HTR-8/SVneo (cell line): ENCODE data around the gene FA2H.

Source experiments
- DNase-seq: peaks from one replicate; pipeline ENCODE4 v3.0.0; 2011; ENCODE audit warnings: low spot score, mixed read lengths; ENCODE audit not compliant: insufficient read length
- FAIRE-seq: peaks from 2 replicates; lab custom pipeline; 2011; peaks lifted over from hg19 to GRCh38; lab: Jason Lieb, UNC

FA2H gene

GRCh38 chr16:74747716-74748615, 26.7 kb downstream of the FA2H start:
- DNase-seq (no peak), FAIRE-seq (peak; percentile 31)

DNA sequence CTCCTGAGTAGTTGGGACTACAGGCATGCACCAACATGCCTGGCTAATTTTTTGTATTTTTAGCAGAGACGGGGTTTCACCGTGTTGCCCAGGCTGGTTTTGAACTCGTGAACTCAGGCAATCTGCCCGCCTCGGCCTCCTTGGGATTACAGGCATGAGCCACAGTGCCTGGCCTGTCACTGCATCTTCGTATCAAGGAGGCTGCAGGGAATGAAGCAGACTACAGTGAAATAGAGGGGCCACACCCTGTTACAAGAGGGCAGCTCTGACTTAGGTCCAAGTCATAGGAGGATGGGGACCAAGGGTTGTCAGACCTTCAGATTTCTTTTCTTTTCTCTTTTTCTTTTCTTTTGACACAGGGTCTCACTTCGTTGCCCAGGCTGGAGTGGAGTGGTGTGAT, 28.7 kb downstream of the FA2H start:
- no peak for FAIRE-seq
- DNase-seq, result no peak

DNA sequence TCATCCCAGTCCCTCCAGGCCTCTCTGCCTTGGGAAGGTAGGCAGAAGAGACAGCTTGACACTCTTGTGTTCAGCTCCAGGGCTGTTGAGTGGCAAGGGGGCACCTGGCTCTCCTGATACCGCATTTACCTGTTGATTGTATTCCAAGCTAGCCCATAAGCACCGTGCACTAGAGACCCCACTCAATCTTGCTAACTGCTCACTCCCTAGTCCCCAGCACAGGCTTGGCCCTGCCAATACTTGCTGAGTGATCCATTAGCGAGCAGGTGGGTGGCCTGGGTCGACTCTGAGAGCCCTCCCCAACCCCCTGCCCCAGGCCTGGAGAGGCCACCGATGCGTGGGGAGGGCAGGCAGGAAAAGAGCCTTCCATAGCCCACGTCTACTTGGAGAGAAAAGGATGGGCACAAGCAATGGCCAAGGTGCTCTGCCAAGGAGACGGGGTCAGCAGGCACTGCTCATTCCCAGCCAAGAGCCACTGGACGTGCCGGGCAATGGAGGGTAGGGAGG, 29.5 kb downstream of the FA2H start:
- FAIRE-seq (no peak), DNase-seq (no peak)

DNA sequence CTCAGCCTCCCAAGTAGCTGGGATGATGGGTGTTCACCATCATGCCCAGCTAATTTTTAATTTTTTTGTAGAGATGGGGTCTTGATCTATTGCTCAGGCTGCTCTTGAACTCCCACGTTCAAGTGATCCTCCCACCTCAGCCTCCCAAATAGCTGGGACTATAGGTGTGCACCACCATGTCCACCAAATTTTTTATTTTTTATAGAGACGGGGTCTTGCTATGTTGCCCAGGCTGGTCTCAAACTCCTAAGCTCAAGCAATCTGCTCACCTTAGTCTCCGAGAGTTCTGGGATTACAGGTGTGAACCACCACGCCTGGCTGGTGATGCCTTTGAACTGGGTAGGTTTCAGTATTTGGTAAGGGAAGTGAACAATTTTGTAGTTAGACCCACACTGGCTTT, 30.1 kb downstream of the FA2H start:
- FAIRE-seq, result no peak
- no peak for DNase-seq

DNA sequence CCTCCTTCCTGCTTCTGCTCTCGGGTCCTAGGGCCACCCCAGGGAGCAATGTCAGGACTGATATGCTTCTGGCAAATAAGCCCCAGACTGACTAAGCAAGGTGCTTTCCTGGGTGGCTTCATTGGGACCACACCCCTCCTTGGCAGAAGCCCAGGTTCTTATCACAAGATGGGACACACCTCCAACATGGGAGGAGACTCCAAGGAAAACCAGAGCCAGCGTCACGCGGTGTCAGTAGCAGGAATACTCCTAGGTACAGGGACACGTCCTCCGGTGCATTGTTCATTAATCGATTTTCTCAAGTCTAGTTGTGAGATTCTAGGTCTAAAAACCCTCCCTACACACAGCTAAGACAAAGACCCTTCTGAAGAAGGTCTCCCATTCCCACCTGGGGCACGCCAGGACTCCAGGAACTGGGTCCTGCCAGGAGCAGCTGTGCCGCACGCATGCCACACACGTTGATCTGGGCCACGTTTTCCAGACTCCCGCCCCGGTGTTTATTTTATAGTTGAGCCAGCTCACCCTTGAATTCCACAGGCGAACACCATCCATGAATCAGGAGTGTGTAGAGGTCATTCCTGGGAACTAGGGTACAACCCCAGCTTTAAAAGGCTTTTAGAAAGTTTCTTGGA, 30.8 kb downstream of the FA2H start:
- DNase-seq, result peak; percentile 90
- FAIRE-seq, result peak; percentile 86

DNA sequence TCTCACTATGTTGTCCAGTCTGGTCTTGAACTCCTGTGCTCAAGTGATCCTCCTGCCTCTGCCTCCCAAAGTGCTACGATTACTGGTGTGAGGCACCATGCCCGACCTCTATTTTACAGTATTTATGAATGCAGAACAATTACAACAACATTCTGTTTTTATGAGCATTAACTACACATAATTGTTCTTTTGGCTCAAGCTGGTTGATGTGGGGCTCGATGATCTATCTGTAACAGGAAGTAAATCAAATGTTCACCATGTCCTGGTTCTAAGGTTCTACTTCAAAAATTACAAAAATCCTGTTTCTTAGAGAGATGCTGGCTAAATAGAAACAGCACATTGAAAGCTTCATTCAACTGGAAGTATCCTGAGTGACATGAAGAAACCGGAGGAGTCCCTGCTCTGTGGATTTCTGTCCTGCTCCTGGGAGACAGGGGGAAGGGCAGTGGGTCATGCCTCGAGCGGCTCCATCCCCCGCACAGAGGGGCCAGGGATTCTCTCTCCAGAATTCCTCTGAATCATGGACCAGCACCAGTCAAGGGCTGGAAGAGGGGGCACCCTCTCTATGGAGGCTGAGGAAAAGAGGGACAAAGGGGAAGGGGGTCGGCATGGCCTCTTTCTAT, 31.5 kb downstream of the FA2H start:
- FAIRE-seq (no peak), DNase-seq (no peak)

DNA sequence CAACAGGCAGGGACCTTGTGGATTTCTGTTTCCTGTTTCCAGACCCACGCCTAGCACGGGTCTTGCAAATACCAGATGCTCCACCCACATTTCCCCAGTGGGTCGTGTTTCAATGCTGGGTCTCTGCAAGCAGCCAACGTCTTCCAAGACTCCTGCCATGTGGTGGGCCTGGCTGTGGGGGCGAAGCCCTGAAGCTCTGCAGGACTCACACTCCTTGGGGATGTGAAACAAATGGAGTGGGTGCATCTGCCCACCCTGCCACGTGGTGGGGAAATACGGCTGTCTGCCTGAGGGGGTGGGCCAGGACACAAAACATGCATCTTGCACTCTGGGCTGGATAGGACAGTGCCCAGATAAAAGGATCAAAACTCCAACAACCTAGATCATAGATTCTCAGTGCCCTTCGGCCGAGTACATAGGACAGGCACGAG, 32.6 kb downstream of the FA2H start:
- FAIRE-seq (no peak), DNase-seq (peak; percentile 45)

DNA sequence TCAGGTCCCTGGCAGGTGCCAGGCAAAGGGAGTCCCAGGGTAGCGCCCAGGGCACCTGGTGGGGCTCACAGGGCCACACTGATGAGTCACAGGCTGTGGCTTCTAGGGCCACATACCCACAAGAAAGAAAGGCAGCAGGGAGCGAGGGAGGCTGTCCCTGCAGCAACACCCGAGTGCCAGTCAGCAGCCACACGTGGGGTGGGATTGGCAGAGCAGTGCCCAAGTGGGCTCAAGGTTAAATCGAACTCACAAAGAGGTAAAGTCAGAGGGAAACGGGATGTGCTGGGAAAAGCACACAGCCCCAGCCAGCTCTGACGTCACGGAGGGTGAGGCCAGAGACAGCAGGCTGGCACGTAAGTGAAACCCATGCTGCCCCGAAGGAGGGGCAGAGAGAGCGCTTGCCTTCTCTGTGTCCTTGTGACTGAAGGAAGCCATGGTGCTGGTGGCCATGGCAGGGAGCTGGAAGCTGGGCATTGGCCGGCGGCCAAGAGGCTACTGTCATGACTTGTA, 33.8 kb downstream of the FA2H start:
- FAIRE-seq (peak; percentile 85), DNase-seq (no peak)

- FAIRE-seq, result peak; percentile 52
- no peak for DNase-seq
Measured at GRCh38 chr16:74739275-74739674, 35.3 kb downstream of the FA2H start.

GRCh38 chr16:74738816-74739215, 35.8 kb downstream of the FA2H start:
- FAIRE-seq (no peak), DNase-seq (no peak)

GRCh38 chr16:74738113-74738541, 36.5 kb downstream of the FA2H start:
- DNase-seq, result peak; percentile 59
- peak; percentile 91 for FAIRE-seq

GRCh38 chr16:74737521-74737920, 37.1 kb downstream of the FA2H start:
- FAIRE-seq (no peak), DNase-seq (no peak)

GRCh38 chr16:74736531-74737157, 38.0 kb downstream of the FA2H start:
- FAIRE-seq, result peak; percentile 66
- DNase-seq, result no peak

DNA sequence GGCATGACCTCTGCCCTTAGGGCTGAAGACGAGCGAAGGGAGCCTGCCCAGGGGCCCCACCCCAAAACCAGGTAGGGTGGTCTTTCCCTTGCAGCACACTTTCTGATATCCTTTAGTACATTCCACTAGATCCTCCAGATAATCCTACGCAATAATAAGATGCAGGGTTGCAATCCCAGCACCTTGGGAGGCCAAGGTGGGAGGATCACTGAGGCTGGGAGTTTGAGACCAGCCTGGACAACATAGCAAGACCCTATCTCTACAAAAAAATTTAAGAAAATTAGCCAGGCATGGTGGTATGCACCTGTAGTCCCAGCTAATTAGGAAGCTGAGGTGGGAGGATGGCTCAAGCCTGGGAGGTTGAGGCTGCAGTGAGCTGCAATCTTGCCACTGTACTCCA, 39.1 kb downstream of the FA2H start:
- DNase-seq, result no peak
- FAIRE-seq, result no peak

DNA sequence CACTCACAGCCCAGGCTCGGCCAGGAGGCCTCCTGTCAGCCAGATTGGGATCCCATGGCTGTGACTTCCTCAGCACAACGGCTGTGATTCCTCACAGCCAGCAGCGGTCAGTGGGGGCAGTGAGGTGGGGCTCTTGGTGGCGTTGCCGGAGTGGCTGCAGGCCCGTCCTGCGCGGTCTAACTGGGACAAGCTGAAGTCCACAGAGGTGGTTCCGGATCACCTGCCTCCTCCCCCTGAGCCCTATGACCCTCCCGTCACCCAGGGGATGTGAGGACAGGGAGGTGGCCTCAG, 39.5 kb downstream of the FA2H start:
- FAIRE-seq (no peak), DNase-seq (no peak)

GRCh38 chr16:74734361-74735161, 40.1 kb downstream of the FA2H start:
- DNase-seq, result peak; percentile 55

DNA sequence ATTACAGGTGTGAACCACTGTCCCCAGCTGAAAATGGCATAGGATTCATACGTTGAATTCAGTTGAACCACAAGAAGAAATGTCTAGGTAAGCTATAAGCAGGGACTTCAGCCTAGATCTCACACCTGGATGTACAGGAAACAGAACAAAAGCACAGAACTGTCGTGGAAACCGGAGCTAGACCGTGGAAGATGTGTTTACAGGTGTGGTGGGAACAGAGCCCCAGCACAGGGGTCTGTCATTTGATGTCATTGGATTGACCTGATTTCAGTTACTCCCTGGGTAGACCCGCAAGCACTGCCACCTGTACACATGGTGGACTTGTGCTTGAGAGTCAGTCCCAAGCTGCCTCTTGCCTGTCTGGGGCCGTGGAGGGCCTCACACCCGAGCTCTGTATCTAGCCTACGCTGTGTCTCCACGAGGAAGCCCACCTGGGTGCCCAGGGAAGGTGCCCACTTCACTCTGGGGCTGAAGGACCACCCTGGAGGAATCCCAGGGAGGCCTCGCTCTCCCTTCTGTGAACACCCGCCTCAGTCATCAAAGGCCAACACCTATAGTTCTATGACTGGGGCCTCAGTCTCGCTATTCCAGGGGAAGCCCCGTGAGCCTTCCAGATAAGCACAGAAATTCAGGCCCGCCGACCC, 41.8 kb downstream of the FA2H start:
- FAIRE-seq, result peak; percentile 69

More at GRCh38 chr16:74734361-74735161, 40.1 kb downstream of the FA2H start:
- peak; percentile 96 for FAIRE-seq

GRCh38 chr16:74731853-74732477, 42.7 kb downstream of the FA2H start:
- FAIRE-seq (no peak), DNase-seq (no peak)

More for the DNA sequence above, 41.8 kb downstream of the FA2H start:
- DNase-seq, result no peak
